HG03060 (cell line): ENCODE data around the gene ANKRD53.
"Not testable (repeated sequence)": the region's sequence is repeated elsewhere in the genome, so short reads cannot be mapped to it uniquely, and the experiment has no call there.

Experiments used
- ATAC-seq: cut with Tn5 transposase; IDR thresholded peaks from one replicate; pipeline ENCODE4 v1.9.1; 2021; ENCODE audit warnings: low read depth, moderate number of reproducible peaks; ENCODE audit not compliant: unreplicated experiment

ANKRD53 gene

DNA sequence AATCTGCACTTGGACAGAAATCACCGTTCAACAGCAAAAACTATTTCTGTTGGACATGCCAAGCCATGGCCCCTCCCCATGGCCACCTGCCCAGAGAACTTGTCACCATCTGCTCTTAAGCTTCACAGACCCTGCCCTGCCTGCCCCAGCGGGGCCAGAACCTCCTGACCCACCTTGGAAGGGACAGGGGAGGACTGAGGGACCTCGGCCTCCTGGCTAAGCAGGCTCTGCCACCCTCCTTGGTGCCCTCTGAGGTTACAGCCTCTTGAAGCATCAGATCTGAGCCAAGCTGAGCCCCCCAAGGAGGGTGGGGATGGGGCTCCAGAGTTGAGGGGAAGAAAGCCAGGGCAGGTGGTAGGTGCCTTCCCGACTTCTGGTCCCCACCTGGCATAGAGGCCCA, 9.7 kb downstream of the ANKRD53 start:
- no peak for ATAC-seq

DNA sequence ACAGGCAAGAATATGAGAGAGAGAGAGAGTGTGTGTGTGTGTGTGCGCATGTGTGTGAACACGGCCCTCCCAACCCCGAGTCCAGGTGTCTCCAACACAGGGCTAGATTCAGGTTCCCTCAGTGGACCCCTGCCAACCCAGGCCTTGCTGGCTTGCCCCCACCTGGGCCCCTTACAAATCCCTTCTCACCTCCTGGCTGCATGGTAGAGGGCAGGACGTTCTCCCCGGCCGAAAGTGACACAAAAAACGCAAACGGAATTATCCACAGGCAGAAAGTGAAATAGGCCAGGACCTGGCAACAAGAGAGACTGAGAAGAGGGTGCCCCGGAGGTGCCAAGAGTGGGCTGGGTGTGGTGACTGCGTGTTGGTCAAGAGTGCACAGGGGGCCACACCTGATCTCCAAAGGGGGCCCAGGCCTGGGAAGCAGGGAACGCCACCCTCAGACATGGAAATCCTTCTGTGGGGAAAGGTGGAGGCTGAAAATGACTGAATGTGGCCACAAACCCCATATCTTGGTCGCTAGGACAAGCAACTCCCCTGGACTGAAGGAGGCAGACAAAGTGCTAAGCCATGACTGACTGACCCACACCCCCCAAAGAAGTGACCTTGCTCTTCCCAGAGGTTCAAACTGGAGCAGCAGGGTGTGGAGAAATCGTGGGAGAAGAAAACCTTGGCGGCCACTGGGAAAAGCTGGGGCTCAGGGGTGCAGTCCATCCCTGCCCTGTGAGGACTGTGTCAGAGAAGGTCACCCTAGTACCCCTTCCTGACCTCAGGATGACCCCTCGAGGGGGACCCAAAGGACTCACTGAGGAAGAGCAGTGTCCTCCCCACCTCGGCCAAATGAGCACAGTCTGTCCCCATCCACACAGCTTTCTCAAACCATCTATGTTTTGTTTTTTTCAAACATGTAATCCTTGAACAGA, 10.6 kb downstream of the ANKRD53 start:
- no peak for ATAC-seq

DNA sequence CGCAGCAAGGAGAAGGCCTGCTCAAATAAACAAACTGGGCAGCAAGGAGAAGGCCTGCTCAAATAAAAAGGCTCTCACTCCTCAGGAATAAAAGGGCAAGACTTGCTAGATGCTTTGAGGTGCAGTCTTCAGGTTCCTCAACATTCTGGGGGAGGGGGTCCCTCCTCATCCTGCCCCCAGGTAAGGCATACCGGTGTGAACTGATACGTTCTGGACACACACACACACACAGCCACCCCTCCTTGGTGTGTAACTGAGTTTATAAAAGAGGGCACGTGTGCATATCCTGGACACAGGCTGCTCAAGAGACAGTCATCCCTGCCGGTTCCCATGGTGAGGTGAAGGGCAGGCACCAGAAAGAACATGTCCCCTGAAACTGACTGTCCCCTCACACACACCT, 11.8 kb downstream of the ANKRD53 start:
- no peak for ATAC-seq

DNA sequence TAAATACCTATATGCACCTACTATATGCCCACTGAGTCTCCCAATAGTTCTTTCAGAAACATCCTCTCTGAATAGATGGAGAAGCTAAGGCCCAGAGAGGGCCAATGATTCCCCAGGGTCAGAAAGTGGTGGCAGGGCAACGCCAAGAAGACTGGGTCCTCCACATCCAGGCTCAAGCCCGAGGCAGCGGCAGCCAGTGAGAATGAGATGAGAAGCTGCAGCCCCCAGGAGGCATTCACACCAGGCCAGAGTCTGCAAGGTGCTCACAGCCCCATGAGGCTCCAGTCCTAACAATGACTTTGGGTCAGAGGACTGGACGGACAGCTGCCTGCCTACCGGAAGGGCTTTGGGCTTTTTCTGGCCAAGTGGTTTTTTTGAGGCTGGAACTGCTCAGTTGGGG, 12.7 kb downstream of the ANKRD53 start:
- no peak for ATAC-seq

DNA sequence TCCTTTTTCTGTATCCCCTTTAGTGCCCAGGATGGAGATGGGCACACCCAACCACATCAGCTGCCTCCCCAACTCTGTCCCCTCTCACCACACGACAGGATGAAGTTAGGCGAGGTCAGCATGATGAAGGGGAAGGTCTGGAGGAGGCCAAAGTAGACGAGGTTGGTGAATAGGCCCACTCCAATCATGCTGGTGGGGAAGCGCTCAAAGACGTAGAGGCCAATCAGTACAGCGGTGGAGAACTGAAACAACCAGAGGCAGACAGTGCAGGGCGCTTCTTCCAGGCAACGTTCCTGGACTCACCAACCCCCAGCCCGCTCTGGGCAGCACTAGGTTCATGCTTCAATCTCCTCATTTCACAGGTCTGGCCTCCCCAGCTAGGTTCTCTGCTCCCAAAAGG, 13.3 kb downstream of the ANKRD53 start:
- ATAC-seq: no peak

DNA sequence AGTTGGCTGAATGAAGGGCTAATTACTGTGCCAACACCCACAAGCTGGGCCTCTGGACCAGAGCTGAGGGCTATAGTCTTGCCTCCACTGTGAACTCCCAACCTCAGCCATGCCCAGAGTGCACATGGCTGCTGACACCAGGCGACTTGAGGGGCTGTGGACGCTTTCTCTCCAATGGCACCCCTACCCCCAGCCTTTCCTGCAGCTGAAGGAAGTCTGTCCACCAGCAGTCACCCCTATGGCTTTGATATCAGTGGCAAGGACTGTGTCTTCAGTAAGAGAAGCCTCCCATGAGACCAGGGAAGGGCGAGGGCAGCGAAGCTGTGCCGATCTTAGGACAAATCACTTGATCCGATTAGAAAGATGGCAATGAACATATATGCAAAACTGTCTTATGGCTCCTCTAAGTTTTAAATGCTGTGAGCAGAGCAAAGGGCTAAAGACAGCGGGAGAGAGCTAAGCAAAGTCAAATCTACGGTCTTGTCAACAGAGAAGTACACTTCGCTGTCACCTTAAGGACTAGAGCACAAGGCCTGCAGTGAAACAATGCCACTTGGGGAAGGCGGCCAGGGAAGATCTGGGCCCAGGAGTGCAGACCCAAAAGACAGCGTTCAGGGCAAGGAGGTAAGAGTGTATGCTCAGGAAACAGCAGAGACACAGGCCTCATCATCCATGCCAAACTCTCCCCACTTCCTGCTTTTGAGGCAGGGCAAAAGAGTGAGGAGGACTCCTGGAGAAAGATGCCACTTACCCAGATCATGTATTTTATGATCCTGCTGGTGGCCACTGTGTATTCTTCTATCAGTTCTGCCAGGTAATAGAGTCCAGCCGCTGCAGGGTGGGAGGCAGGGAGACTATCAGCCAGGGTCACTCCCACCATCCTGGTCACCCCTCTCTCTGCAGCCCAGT, 14.8 kb downstream of the ANKRD53 start:
- no peak for ATAC-seq

DNA sequence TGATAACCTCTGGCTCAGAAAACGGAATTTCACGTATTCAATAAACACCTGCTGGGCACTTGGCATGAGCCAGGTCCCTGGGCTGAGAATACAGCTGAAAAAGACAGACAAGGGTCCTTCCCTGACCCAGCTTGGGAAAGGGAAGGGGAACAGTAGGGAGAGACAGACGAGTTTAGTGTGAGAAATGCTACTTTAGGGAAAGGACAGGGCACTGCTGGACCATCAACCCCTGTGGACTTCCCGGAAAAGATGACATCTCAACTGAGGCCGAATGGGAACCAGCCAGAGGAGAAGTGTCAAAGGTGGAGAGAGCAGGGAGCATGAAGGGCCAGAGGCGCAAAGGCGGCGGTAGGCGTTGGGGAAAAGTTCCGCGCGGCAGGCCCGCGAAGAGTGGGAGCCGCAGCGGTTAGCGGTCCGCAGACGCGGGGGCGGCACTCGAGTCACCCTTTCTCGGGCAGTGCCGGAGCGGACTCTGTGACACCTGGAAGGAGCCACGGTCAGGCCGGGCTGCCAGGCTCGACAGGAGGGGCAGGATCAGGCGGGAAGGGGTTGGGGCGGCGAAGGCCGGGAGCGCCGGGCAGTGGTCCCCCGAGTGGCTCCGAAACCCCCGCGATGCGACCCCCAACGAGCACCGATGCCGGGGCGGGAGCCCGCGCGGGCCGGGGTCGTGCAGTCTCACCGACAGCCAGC, 15.7 kb downstream of the ANKRD53 start:
- ATAC-seq: peak; percentile 10

DNA sequence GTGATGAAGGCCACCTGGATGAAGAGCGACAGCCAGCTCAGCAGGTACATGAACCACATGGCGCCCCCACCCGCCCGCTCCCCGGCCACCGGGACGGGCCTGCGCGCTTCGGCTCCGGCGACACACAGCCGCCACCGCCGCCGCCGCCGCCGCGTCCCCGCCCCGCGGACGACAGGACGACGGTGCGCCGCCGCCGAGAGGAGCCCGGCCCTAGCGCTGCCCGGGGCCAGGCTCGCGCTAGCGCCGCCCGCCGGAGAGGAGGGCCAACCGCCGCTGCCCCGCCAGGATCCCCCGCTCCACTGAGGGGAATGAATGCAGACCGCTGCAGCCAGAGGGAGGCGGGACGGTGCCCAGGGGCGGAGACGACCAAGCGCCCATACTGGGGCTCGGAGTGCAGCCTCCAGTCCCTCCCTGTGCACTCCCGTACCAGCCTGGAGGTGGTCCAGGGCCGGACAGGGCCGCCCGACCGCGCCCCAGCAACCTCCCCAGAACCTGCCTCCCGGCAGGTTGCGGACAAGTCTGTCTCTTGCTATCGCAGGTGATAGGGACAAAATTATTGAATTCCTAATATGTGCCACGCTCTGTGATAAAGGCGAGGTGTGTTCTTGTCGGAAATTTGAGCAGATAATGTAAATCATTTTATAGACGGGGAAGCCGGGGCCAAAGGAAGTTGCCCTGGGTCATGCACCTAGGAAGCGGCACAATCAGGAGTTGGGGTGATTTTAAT, 16.4 kb downstream of the ANKRD53 start, which contains the start of gene TEX261:
TEX261 (minus strand) TSS at position 175 of the 727 bp plus-strand sequence; CDS start at position 59, 116 bp downstream.
- ATAC-seq: peak; percentile 65

DNA sequence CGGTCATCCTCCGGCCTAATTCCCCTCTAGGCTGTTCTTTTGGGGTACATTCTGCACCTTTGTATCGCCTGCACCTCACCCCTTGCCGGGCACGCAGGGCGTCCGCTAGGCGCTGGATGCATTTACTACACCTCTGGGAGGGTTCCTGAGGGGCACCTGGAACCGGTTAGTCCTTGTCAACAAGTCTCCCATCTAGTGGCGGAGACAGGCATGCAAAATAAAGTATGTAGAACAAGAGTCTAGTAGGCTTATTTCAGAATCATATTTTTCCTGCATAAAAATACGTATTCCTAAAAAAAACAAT, 16.9 kb downstream of the ANKRD53 start:
- peak; percentile 25 for ATAC-seq

DNA sequence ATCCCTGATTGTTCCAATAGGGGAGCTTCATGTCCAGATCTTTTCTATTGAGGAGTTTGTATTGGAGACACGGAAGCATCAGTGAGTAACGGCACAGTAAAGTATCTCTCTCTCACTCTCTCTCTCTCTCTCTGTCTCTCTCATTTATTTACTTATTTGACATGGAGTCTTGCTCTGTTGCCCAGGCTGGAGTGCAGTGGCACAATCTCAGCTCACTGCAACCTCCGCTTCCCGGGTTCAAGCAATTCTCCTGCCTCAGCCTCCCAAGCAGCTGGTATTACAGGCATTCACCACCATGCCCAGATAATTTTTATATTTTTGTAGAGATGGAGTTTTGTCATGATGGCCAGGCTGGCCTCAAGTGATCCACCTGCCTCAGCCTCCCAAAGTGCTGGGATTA, 20.5 kb downstream of the ANKRD53 start:
- ATAC-seq: not testable (repeated sequence)

DNA sequence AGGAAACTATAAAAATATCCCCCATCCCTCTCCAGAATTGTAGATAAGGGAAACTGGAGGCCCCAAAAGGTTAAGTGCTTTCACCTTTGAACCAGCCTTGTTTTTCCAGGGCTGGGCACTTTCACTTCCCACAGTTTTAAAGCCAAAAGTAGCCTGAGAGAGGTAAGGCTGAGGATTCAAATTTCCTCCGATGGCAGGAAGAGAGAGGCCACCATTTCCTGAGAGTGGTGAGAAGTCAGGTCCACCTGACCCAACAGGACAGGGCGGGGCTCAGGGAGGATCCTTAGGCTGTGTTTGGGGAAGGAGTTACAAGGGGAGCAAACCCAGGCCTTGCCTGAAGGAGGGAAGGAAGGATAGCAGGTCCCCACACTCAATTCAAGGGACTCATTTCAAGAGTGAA, 20.9 kb downstream of the ANKRD53 start:
- no peak for ATAC-seq

DNA sequence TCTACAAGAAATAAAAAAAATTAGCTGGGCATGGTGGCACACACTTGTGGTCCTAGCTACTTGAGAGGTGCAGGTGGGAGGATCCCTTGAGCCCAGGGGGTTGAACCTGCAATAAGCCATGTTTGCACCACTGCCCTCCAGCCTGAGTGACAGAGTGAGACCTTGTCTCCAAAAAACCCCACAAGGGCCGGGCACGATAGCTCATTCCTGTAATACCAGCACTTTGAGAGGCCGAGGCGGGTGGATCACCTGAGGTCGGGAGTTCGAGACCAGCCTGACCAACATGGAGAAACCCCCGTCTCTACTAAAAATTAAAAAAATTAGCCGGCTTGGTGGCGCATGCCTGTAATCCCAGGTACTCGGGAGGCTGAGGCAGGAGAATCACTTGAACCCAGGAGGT, 21.5 kb downstream of the ANKRD53 start:
- ATAC-seq: not testable (repeated sequence)

DNA sequence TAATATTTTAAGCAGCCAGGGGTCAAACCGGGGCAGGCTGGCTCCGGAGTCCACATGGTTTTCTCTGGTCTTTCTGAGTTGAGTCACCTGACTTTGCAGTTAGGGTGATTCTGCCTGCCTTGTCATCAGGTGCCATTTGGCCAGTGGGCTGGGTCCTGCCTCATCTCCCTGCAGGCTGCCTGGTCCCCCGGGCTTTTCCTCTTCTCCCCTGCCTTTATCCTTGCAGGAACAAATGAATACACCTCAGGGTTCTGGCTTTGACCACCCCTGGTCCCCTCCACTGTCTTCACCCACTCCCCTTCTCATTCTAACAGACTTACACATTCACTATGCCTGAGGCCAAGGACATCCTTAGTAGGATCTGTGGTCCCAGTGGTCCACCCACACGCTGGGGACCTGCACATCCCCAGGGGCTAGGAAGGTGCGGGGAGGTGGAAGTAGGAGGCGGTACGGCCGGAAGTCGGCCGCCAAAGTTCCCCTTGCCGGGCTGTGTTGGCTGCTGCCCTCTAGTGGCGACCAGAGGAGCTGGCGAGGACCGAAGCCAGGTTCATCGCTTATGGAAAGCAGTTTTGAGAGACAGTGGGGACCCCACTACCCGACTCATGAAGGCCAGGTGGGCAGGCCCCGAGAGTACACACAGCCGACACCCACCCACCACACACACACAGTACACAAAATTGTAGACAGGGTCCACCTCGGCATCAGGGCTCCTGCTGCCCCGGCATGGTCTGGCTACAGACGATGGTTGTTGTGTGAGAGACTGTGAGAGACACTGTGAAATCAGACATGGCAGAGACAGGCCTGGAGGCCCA, 22.6 kb downstream of the ANKRD53 start:
- ATAC-seq: no peak

DNA sequence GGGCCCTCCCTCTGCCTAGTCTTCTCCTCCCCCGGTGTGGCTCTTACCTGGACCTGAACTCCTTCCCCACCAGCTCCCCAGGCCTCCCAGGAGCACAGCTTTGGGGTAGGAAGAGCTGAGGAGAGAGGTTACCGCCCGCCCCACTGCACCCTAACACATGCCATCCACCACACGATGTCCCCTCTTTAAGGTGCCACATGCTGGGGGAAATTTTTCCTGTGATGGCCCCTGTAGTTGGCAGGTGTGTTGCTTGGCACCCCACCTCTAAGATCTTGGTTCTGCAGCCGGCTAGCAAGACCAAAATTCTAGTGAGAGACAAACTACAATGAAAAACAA, 23.1 kb downstream of the ANKRD53 start:
- ATAC-seq: no peak

DNA sequence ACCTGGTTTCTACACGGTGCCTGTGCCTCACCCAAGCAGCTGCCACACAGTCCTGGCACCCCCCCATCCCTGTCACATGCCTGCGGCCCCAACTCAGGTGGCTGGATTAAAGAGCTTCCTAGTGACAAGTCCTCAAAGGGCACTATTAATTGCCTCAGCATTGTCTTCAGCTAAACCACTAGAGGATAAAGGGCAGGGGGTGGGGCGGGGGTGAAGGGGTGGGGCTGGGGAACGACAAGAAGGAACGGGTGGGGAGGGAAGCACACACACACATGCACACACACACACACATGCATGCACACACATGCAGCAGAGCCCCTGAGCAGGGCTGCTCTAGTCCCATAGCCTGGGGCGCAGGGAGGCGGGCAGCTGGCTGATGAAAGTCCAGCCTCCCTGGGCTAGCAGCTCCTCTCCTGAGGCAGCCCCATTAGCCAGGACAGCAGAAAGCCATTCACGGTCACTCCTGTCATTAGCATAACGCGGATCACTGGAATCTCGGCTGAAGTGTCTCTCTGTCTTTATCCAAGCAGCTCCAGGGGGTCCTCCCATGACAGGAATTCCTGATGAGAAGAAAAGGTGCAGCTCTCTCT, 23.6 kb downstream of the ANKRD53 start:
- no peak for ATAC-seq

DNA sequence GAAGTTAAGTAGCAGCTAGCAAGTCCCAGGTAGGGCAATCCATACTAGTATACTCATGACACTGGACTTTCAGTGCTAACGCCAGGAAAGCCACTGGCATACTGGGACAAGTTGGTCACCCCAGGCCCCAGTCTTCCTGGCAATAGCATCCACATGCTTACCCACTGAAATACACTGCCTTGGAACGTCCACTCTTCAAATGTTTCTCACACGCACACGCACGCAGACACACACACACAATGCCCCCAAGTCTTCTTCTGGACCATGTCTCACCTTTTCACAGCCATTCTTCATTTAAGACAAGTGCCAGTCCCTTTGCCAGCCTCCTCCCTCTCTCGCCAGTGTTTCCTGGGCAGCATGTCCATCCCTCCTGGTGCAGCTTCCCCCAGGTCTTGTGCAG, 25.0 kb downstream of the ANKRD53 start:
- no peak for ATAC-seq

DNA sequence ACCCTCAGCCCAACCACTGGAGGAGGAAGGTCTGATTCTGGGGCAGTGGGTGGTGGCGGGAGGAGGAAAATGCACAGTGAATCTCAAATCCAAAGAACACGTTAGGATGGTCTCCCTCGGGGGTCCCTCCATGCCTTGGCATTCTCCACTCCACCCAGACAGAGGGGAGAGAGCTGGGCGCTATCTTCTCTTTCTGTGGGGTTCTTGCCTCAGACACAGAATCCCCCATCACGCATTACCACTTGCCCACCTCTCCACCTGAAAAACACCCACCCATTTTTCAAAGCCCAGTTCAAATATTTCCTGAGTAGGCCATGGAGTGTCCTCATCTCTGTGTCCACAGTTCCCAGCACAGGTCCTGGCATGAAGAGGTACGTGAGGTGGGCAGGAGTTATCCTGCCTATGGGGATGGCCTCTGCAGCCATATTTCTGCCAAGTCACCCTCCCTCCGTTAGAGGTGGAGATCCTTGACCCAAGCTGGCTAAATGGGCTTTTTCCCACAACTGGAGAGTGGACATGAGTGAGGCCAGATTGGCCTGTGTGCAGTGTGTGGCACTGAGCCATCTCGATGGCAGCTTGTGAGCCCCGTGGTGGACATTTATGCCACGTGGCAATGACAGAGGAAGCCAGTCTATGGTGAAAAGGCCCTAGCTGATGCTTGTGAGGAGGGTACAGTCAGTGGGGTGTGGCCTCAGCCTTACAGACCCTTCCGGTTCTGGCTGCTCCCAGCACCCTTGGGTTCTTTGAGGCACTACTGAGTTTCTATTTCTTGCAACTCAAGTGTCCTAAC, 25.7 kb downstream of the ANKRD53 start:
- no peak for ATAC-seq

DNA sequence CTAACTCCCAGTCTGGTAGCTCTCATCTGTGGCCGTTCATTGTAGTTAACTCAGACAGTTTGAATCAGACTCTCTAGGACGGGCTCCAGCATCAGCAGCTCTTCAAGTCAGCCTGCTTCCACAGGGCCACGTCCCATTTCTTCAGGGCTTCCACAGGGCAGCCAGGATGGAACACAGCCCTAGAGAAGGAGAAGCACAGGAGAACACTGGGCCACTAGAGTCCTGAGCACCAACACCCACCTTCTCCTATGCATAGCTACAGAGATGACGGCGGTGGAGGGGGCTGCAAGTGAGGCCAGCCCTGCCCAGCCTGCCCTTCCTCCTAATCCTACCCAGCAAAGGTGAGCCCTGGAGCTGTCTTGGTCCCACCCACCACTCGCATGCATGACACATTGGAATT, 26.4 kb downstream of the ANKRD53 start:
- no peak for ATAC-seq
